Nucleus accumbens (tissue), 56 donors: ENCODE results near the gene PRRG3.

Experiments used
- DNase-seq, 56 donors: peaks; one replicate each; lab custom pipeline; 2025; lab: John Stamatoyannopoulos, UW

Gene PRRG3

DNA sequence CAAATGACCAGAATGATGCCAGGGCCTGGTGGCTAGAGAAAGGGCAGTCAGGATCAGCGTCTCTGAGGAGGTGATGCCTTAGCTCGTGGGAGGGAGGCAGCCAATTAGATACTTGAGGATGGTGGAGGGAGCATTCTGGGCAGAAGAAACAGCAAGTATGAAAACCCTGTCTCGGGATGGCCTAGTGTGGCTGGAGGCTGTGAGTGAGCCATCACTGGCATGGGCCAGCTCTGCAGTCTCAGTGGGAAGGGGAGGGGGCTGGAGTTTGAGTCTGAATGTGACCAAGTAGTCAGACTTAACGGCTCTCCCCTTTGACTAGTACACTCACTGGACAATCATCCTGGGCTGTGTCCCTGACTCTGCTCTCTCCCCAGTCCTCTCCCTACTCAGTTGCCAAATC is 46.3 kb downstream of the PRRG3 start:
- no peak for DNase-seq

- DNase-seq: no peak
Observed at GRCh38 chrX:151742311-151742710, 47.1 kb downstream of the PRRG3 start.

- no peak for DNase-seq
Observed at GRCh38 chrX:151743651-151744470, 48.6 kb downstream of the PRRG3 start.

DNA sequence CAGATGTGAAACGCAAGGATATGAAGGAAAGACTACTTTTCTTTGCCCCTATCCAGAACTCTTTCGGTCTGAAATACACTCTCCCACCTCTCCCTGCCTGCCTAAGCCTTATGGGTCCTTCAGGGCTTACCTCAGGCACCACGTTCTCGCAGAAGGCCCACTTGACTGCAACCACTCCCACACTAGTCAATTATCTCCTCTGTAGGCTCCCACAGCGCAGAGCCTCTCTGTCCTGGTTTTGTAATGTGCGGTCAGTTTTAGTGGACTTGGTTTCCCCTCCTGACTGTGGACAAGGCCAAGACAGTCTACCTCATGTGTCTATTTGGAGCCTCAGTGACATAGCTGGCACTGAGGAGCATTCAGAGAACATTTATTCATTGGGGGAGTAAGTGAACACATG is 50.4 kb downstream of the PRRG3 start:
- no peak for DNase-seq

GRCh38 chrX:151746502-151746901 is 51.2 kb downstream of the PRRG3 start:
- no peak for DNase-seq

DNA sequence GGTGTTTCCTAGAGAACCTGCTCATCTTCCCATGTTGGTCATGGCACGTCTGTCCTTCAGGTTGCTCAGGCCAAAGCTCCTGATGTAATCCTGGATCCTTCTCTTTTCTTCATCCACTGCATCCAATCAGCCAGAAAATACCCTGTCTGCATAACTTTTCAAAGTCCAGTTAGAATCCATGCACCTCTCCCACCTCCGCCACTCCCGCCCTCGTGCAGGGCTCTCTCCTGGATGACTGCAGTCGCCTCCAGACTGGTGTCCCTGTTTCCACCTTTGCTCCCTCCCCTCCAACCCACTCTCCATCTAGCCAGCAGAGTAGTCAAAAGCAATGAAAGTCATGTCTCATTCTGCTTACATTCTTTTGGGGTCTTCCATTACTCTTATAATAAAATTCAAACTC is 55.3 kb downstream of the PRRG3 start:
- DNase-seq: no peak

DNA sequence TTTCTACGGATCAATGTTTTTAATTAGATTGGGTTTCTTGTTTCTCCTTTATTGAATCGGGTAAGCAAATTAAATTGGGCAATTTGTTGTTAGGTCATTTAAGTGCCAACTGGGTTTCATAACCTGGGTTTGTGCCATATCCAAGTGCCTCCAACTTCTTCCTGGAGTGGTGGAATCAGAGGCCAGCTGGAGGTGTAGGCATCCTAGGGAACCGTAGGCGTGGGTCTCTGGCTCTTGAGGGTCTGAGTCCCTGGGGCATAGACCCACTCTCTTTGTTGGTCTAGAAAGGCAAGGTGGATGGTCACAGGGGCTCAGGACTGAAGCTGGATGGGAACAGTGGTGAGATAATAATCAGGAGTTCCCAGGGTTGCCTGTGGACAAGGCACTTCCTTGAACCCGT is 57.6 kb downstream of the PRRG3 start:
- no peak for DNase-seq

DNA sequence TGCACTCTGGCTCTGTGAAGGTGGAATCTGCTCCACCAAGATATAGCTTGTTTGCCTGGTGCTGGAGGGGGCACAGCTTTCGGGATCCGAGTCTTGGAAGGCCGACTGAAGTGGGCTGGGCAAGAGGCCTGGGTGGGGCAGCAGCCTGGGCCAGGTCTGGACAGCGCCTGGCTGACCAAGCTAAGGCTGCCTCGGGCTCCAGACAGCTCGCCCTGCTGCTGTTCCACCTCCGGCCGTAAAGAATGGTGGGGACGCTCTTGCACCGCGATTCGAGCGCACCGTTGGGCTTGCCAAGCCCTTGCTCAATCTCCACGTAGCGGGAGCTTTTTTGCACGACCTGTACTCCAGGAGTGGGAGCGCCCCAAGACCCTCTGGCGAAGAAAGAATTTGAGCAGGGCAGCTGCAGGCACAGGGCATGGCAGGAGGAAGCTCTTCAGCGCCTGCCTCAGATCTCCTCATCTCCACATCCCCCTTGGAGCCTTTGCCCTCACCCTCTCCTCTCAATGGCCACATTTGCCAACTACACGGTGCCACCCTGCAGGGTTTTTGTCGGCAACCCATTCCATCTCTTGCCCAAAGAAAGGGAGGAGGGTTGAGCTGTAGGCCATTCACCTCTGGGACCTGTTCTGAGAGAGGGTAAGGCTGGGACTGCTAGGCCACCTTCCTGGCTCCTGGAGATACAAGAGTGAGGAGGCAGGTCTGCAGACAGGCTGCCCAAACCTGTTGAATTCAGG is 58.2 kb downstream of the PRRG3 start:
- peak in 36 of 56 donors; percentile 1 to 57 (median 14) for DNase-seq

DNA sequence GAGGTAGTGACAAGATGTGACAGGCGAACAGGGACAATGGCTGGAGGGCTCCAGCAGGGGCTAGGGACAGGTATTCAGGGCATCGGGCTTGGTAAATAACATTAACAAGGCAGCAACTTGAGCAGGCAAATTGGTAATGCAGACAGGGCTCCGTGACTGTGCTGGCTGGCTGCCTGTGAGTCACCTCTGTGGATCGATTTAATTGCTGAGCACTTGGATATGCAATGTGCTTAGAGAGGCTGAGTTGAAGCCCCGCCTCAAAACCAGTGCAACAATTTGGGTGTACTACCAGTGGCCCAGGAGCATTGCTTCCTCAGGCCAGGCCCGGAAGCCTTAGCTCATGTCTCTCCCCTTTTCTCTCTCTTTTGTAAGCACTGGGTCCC is 58.8 kb downstream of the PRRG3 start:
- DNase-seq: peak in 1 of 56 donors; percentile 1

GRCh38 chrX:151754641-151755215 is 59.5 kb downstream of the PRRG3 start:
- no peak for DNase-seq
